ENCODE results near the gene HHIPL1.

GRCh38 chr14:99675951-99676350 lies 31.0 kb downstream of the HHIPL1 start:
- no peak for TF ChIP-seq CTCF (IDR thresholded peaks at IDR 0.05)
- TF ChIP-seq POLR2A (IDR thresholded peaks at IDR 0.05): no peak
